HG03520 (cell line): ENCODE measurements around the gene MUCL1.

ENCODE experiments used
- ATAC-seq: cut with Tn5 transposase; IDR thresholded peaks from one replicate; pipeline ENCODE4 v1.9.1; 2021; ENCODE audit warnings: mild to moderate bottlenecking, moderate library complexity; ENCODE audit not compliant: unreplicated experiment

MUCL1 gene

DNA sequence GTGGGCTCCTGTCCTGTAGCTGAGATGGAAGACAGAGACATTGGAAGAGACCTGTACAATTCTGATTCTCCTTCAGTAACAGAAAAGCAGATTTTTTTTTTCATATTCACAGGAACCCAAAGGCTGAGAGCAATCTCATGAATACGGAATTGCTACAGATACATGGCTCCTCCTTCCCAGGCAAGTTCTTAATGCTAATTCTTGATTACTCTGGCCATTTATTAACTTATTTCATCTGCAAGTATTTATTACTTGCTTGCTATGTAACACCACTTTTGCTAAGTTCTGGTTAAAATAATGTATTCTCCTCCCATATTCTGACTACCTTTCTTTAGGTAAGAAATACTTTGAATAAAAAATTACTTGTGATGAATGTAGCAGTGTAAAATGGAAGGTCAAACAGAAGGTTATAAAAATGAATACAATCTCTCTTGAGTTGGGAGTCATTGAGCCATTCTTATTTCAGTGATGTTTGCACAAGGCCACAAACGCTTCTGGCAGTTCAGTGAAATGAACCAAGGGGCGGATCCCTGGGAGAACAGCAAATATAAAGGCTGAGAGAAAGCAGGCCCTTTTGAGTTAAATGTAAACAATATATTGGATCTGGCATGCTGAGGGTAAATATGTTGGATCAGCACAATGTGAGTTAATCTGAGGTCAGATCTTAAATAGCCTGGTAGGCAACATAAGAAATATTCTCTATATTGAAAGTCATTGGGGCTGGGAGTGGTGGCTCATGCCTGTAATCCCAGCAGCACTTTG lies 37.6 kb downstream of the MUCL1 start:
- no peak for ATAC-seq
